Central memory CD8-positive, alpha-beta T cell (primary cell): ENCODE results near the gene MXRA7.
A peak's percentile ranks its signal among the peaks of the same experiment; 100 is the strongest.
"Not testable (repeated sequence)": the region's sequence is repeated elsewhere in the genome, so short reads cannot be mapped to it uniquely, and the experiment has no call there.

Experiments used
- ATAC-seq: fragments of 150-1000 bp; cut with Tn5 transposase; replicated peaks from 2 replicates; pipeline ENCODE4 v1.10.0; 2022; ENCODE audit warnings: mild to moderate bottlenecking, moderate FRiP score, moderate number of reproducible peaks; ENCODE audit not compliant: poor library complexity, severe bottlenecking; ENCODE audit errors: extremely low read depth
- DNase-seq, 2 donors: peaks; one replicate each; pipeline ENCODE4 v3.0.0; 2021; ENCODE audit warnings: low spot score in 2 of 2
- H3K27ac Mint-ChIP-seq: one replicate; pipeline ENCODE4 v1.8.0; 2022; ENCODE audit warnings: low read depth, mild to moderate bottlenecking, moderate library complexity, mixed read lengths
- H3K27me3 Mint-ChIP-seq: one replicate; pipeline ENCODE4 v1.8.0; 2022; ENCODE audit warnings: mixed read lengths
- H3K36me3 Mint-ChIP-seq: one replicate; pipeline ENCODE4 v1.8.0; 2022; ENCODE audit warnings: mild to moderate bottlenecking, moderate library complexity, mixed read lengths; ENCODE audit not compliant: insufficient read depth
- H3K4me1 Mint-ChIP-seq: one replicate; pipeline ENCODE4 v1.8.0; 2022; ENCODE audit warnings: mixed read lengths
- H3K4me3 Mint-ChIP-seq: one replicate; pipeline ENCODE4 v1.8.0; 2022; ENCODE audit warnings: mild to moderate bottlenecking, moderate library complexity, mixed read lengths
- H3K9me3 Mint-ChIP-seq: one replicate; pipeline ENCODE4 v1.8.0; 2022; ENCODE audit warnings: mixed read lengths

The MXRA7 gene

GRCh38 chr17:76710863-76711611 is at the start of gene MXRA7:
TSS of gene MXRA7 (minus strand) at chr17:76710965. CDS start at chr17:76710946, 19 bp downstream.
- Mint-ChIP-seq H3K27ac (no peak within 1 kb of the TSS), H3K36me3 (peaks cover 22% of the 10 kb centered on the region), H3K27me3 (no peaks in the 10 kb centered on the region), H3K4me3 (peak within 1 kb of the TSS; percentile 72), H3K9me3 (no peaks in the 10 kb centered on the region), H3K4me1 (peaks cover 32% of the 10 kb centered on the region)
- DNase-seq = peak; percentile 32 to 33
- ATAC-seq = peak; percentile 34

GRCh38 chr17:76758570-76758969 is 47.8 kb upstream of the MXRA7 start:
- H3K27ac Mint-ChIP-seq = no peak overlapping the region
- H3K4me3 Mint-ChIP-seq = no peak overlapping the region
- peaks cover 1% of the 10 kb centered on the region for H3K4me1 Mint-ChIP-seq
- DNase-seq (no peak), ATAC-seq (no peak)
- no peaks in the 10 kb centered on the region for H3K9me3 Mint-ChIP-seq
- H3K27me3 Mint-ChIP-seq = no peaks in the 10 kb centered on the region
- peaks cover 8% of the 10 kb centered on the region for H3K36me3 Mint-ChIP-seq

- Mint-ChIP-seq H3K4me3 (no peak overlapping the region), H3K9me3 (no peaks in the 10 kb centered on the region), H3K27ac (no peak overlapping the region), H3K4me1 (peaks cover 14% of the 10 kb centered on the region), H3K27me3 (no peaks in the 10 kb centered on the region), H3K36me3 (peaks cover 11% of the 10 kb centered on the region)
- ATAC-seq (no peak), DNase-seq (no peak)
These were observed 46.5 kb upstream of the MXRA7 start for GRCh38 chr17:76757256-76757655.

- H3K4me3 Mint-ChIP-seq = no peak overlapping the region
- peaks cover 19% of the 10 kb centered on the region for H3K4me1 Mint-ChIP-seq
- H3K9me3 Mint-ChIP-seq = no peaks in the 10 kb centered on the region
- ATAC-seq (no peak), DNase-seq (no peak)
- H3K27me3 Mint-ChIP-seq = no peaks in the 10 kb centered on the region
- no peak overlapping the region for H3K27ac Mint-ChIP-seq
- peaks cover 14% of the 10 kb centered on the region for H3K36me3 Mint-ChIP-seq
These were observed 44.5 kb upstream of the MXRA7 start for GRCh38 chr17:76755285-76755684.

GRCh38 chr17:76753061-76753961 is 42.5 kb upstream of the MXRA7 start:
- Mint-ChIP-seq H3K9me3 (no peaks in the 10 kb centered on the region), H3K4me1 (peaks cover 19% of the 10 kb centered on the region), H3K27me3 (no peaks in the 10 kb centered on the region), H3K36me3 (peaks cover 22% of the 10 kb centered on the region), H3K4me3 (peak overlapping the region; percentile 92), H3K27ac (peak overlapping the region; percentile 100)
- ATAC-seq (peak; percentile 73), DNase-seq (peak in 1 of 2 donors; percentile 12)

- H3K27me3 Mint-ChIP-seq = no peaks in the 10 kb centered on the region
These were observed 41.2 kb upstream of the MXRA7 start for GRCh38 chr17:76752006-76752405.

GRCh38 chr17:76751416-76751993 is 40.7 kb upstream of the MXRA7 start:
- no peaks in the 10 kb centered on the region for H3K9me3 Mint-ChIP-seq
- peaks cover 19% of the 10 kb centered on the region for H3K36me3 Mint-ChIP-seq
- ATAC-seq = no peak
- DNase-seq = no peak
- no peak overlapping the region for H3K4me3 Mint-ChIP-seq
- peaks cover 19% of the 10 kb centered on the region for H3K4me1 Mint-ChIP-seq
- H3K27ac Mint-ChIP-seq = peak overlapping the region; percentile 100
- H3K27me3 Mint-ChIP-seq = no peaks in the 10 kb centered on the region

More at GRCh38 chr17:76752006-76752405, 41.2 kb upstream of the MXRA7 start:
- Mint-ChIP-seq H3K4me1 (peaks cover 19% of the 10 kb centered on the region), H3K9me3 (no peaks in the 10 kb centered on the region), H3K36me3 (peaks cover 18% of the 10 kb centered on the region), H3K4me3 (peak overlapping the region; percentile 92), H3K27ac (peak overlapping the region; percentile 100)
- DNase-seq (no peak), ATAC-seq (peak; percentile 84)

GRCh38 chr17:76748657-76749056 is 37.9 kb upstream of the MXRA7 start:
- peaks cover 19% of the 10 kb centered on the region for H3K4me1 Mint-ChIP-seq
- H3K27ac Mint-ChIP-seq = no peak overlapping the region
- ATAC-seq (no peak), DNase-seq (no peak)
- H3K9me3 Mint-ChIP-seq = no peaks in the 10 kb centered on the region
- peaks cover 25% of the 10 kb centered on the region for H3K36me3 Mint-ChIP-seq
- no peak overlapping the region for H3K4me3 Mint-ChIP-seq
- no peaks in the 10 kb centered on the region for H3K27me3 Mint-ChIP-seq

- H3K4me3 Mint-ChIP-seq = no peak overlapping the region
- DNase-seq (no peak), ATAC-seq (no peak)
- peaks cover 10% of the 10 kb centered on the region for H3K4me1 Mint-ChIP-seq
- H3K9me3 Mint-ChIP-seq = no peaks in the 10 kb centered on the region
- H3K27ac Mint-ChIP-seq = no peak overlapping the region
- no peaks in the 10 kb centered on the region for H3K27me3 Mint-ChIP-seq
- peaks cover 23% of the 10 kb centered on the region for H3K36me3 Mint-ChIP-seq
These were observed 37.1 kb upstream of the MXRA7 start for GRCh38 chr17:76747716-76748363.

- not testable (repeated sequence) for H3K27ac Mint-ChIP-seq, H3K9me3 Mint-ChIP-seq, H3K27me3 Mint-ChIP-seq, H3K4me3 Mint-ChIP-seq, H3K4me1 Mint-ChIP-seq, ATAC-seq, DNase-seq
- peaks cover 25% of the 10 kb centered on the region for H3K36me3 Mint-ChIP-seq
These were observed 35.0 kb upstream of the MXRA7 start for GRCh38 chr17:76745785-76746184.

- Mint-ChIP-seq H3K4me1 (peaks cover 4% of the 10 kb centered on the region), H3K27ac (no peak overlapping the region), H3K9me3 (no peaks in the 10 kb centered on the region), H3K4me3 (no peak overlapping the region), H3K27me3 (no peaks in the 10 kb centered on the region), H3K36me3 (peaks cover 22% of the 10 kb centered on the region)
- DNase-seq (no peak), ATAC-seq (no peak)
These were observed 34.0 kb upstream of the MXRA7 start for GRCh38 chr17:76744747-76745146.

- no peaks in the 10 kb centered on the region for H3K27me3 Mint-ChIP-seq
- H3K27ac Mint-ChIP-seq = no peak overlapping the region
- peaks cover 26% of the 10 kb centered on the region for H3K36me3 Mint-ChIP-seq
- H3K4me1 Mint-ChIP-seq = peaks cover 16% of the 10 kb centered on the region
- ATAC-seq (no peak), DNase-seq (no peak)
- H3K9me3 Mint-ChIP-seq = no peaks in the 10 kb centered on the region
- H3K4me3 Mint-ChIP-seq = no peak overlapping the region
These were observed 32.2 kb upstream of the MXRA7 start for GRCh38 chr17:76742958-76743357.
